Right atrium auricular region (tissue), 2 donors: ENCODE measurements around the gene WDR37. TPM values are rescaled to one million over a fixed set of nuclear protein-coding genes. Genes with fewer than 3 reads are reported as not detected.
"Not testable (repeated sequence)": the region's sequence is repeated elsewhere in the genome, so short reads cannot be mapped to it uniquely, and the experiment has no call there.

Experiments
- DNase-seq: peaks from one replicate; pipeline ENCODE4 v3.0.0-alpha.2; 2019; ENCODE audit warnings: low spot score
- H3K27ac ChIP-seq, 2 donors: fragments of 200-600 bp; sonication (generic); 1 replicate in 1 of 2; 2 replicates in 1 of 2; pipeline ENCODE4 v1.5.1; 2016 to 2019
- H3K27me3 ChIP-seq, 2 donors: fragments of 200-600 bp; sonication (generic); one replicate each; pipeline versions ENCODE4 v1.5.1 to v1.6.0; 2017 to 2019
- H3K36me3 ChIP-seq: fragments of 200-600 bp; sonication (generic); one replicate; pipeline ENCODE4 v1.5.1; 2016
- H3K4me1 ChIP-seq, 2 donors: fragments of 200-600 bp; sonication (generic); one replicate each; pipeline versions ENCODE4 v1.5.1 to v1.6.0; 2017 to 2019
- H3K4me3 ChIP-seq, 2 donors: fragments of 200-600 bp; sonication (generic); 1 replicate in 1 of 2; 2 replicates in 1 of 2; pipeline ENCODE4 v1.5.1; 2017 to 2019; ENCODE audit warnings: mild to moderate bottlenecking in 1 of 2, moderate library complexity in 1 of 2
- H3K9me3 ChIP-seq, 2 donors: fragments of 200-600 bp; sonication (generic); one replicate each; pipeline ENCODE4 v1.5.1; 2019
- total RNA-seq, 2 donors: library from RNA; depleted of rRNA; stranded (reverse); fragments of >200 nt; gene quantifications; one replicate each; pipeline ENCODE4 v1.1.0, GENCODE V29; 2016
- TF ChIP-seq, protein P1 (sequence below), 2 donors: fragments of 200-600 bp; sonication (generic); IDR thresholded peaks; one replicate each; pipeline ENCODE4 v1.5.1; 2019; ENCODE audit warnings: antibody characterized with exemption in 2 of 2

WDR37 gene
- total RNA-seq, 2 donors from 2014 or later = 19.4 to 20.2 TPM

DNA sequence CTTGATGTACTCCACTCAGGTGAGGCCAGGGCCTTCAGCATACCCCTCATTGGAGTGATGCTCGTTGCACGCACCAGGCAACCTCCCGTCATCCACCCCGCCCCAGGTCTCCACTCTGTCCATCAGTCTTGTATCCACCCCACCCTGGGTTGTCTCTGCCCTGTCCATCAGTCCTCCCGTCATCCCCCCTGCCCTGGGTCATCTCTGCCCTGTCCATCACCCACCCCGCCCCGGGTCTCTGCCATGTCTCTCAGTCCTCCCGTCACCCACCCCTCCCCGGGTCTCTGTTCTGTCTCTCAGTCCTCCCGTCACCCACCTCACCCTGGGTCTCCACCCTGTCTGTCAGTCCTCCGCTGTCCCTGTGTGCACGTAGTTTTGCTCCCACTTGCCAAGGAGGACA, 59.9 kb downstream of the WDR37 start:
- H3K27ac ChIP-seq = no peak overlapping the region
- TF ChIP-seq, protein P1, sequence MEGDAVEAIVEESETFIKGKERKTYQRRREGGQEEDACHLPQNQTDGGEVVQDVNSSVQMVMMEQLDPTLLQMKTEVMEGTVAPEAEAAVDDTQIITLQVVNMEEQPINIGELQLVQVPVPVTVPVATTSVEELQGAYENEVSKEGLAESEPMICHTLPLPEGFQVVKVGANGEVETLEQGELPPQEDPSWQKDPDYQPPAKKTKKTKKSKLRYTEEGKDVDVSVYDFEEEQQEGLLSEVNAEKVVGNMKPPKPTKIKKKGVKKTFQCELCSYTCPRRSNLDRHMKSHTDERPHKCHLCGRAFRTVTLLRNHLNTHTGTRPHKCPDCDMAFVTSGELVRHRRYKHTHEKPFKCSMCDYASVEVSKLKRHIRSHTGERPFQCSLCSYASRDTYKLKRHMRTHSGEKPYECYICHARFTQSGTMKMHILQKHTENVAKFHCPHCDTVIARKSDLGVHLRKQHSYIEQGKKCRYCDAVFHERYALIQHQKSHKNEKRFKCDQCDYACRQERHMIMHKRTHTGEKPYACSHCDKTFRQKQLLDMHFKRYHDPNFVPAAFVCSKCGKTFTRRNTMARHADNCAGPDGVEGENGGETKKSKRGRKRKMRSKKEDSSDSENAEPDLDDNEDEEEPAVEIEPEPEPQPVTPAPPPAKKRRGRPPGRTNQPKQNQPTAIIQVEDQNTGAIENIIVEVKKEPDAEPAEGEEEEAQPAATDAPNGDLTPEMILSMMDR (IDR thresholded peaks at IDR 0.05) = no peak
- peaks cover 58% of the 10 kb centered on the region for H3K36me3 ChIP-seq
- H3K4me3 ChIP-seq = no peak overlapping the region
- H3K27me3 ChIP-seq = no peaks in the 10 kb centered on the region
- H3K4me1 ChIP-seq = peaks cover 0 to 8% of the 10 kb centered on the region in 2 donors
- no peak for DNase-seq
- no peaks in the 10 kb centered on the region for H3K9me3 ChIP-seq

DNA sequence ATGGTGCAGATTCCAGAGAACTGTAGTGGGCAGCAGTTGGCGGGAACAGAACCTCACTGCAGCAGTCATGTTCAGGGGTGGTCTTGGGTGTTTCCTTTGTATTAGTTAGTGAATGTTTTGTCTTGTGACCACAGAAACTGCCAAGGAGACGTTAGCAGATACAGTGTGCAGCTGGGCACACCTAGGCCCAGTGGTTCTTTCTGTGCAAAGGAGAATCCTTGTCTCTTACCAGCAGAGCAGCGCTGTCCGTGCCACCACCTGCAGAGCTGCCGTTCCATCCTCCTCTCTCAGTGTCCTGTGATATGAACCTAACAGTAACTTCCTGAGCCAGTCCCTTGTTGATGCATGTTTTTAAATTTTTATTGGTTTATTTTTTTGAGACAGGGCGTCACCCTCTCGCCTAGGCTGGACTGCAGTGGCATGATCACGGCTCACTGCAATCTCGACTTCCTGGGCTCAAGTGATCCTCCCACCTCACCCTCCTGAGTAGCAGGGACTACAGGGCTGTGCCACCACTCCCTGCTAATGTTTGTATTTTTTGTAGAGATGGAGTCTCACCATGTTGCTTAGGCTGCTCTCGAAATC, 60.6 kb downstream of the WDR37 start:
- peaks cover 0 to 8% of the 10 kb centered on the region in 2 donors for H3K4me1 ChIP-seq
- DNase-seq = no peak
- TF ChIP-seq, protein P1 (IDR thresholded peaks at IDR 0.05) = no peak
- no peak overlapping the region for H3K27ac ChIP-seq
- H3K4me3 ChIP-seq = no peak overlapping the region
- H3K36me3 ChIP-seq = peaks cover 65% of the 10 kb centered on the region
- no peaks in the 10 kb centered on the region for H3K9me3 ChIP-seq
- no peaks in the 10 kb centered on the region for H3K27me3 ChIP-seq

DNA sequence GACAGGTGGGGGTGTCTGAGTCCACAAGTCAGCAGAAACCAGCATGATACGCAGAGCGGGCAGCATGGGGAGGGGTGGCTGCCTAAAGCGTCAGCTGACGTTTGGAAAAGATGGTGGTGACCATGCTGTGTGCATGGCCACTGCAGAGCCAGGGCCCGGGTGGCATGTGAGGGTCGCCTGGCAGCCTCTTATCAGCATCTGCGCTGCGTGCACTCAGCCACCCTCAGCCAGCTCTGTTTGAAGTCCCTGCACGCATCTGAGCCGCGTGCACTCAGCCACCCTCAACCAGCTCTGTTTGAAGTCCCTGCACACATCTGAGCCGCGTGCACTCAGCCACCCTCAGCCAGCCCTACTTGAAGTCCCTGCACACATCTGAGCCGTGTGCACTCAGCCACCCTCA, 61.5 kb downstream of the WDR37 start:
- H3K27me3 ChIP-seq = no peaks in the 10 kb centered on the region
- no peaks in the 10 kb centered on the region for H3K9me3 ChIP-seq
- H3K4me3 ChIP-seq = no peak overlapping the region
- TF ChIP-seq, protein P1 (IDR thresholded peaks at IDR 0.05) = no peak
- no peak for DNase-seq
- peaks cover 0 to 8% of the 10 kb centered on the region in 2 donors for H3K4me1 ChIP-seq
- no peak overlapping the region for H3K27ac ChIP-seq
- H3K36me3 ChIP-seq = peaks cover 63% of the 10 kb centered on the region

DNA sequence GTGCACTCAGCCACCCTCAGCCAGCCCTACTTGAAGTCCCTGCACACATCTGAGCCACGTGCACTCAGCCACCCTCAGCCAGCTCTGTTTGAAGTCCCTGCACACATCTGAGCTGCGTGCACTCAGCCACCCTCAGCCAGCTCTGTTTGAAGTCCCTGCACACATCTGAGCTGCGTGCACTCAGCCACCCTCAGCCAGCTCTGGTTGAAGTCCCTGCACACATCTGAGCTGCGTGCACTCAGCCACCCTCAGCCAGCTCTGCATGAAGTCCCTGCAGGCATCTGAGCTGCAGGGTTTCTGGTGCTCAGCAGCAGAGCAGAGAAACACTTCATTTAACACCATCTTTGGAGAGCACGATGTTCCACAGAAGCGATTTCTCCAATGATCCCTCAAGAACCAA, 62.1 kb downstream of the WDR37 start:
- H3K27ac ChIP-seq, H3K4me3 ChIP-seq, H3K9me3 ChIP-seq, H3K4me1 ChIP-seq, DNase-seq, H3K27me3 ChIP-seq: not testable (repeated sequence)
- H3K36me3 ChIP-seq = peaks cover 57% of the 10 kb centered on the region

DNA sequence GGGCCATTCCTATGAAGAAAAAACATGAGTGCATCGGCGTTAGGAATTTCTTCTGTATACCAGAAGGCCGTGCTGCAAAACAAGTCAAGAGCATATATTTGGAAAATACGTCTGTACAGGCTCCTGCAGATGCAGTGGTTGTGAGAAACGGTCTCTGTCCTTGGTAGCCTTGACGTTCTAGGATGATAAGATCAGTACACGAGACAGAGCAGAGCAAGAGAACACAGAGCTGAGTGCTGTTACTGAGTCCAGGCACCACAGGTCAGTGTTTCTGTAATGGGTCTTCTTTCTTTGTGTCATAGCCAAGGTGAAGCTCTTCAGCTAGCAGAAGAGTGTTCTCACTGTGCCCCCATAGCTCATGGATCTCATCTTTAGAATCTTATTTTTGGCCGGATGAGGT, 62.8 kb downstream of the WDR37 start:
- TF ChIP-seq, protein P1 (IDR thresholded peaks at IDR 0.05) = no peak
- Histone ChIP-seq H3K4me1 (peaks cover 0 to 8% of the 10 kb centered on the region in 2 donors), H3K27ac (no peak overlapping the region), H3K36me3 (peaks cover 56% of the 10 kb centered on the region), H3K4me3 (no peak overlapping the region), H3K27me3 (no peaks in the 10 kb centered on the region), H3K9me3 (no peaks in the 10 kb centered on the region)
- no peak for DNase-seq

DNA sequence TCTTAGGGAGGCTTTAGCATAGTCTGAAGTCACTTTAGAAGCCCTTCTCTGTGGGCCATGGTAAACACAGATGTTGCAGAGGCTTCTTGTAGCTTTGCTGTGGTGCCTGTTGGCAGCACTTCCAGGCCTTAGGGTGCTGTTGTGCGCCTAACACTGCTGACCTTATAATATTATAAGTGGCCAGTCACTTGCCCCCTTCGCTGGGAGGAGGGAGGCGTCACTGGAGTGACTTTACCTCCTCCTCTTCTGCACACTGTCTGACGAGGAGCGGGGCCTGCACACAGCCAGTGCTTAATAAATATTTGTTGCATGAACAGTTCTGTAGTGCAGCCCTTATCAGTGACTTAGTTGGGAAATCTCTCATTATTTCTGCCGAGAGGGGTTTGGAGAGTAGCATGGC, 63.3 kb downstream of the WDR37 start:
- Histone ChIP-seq H3K36me3 (peaks cover 61% of the 10 kb centered on the region), H3K27me3 (no peaks in the 10 kb centered on the region), H3K27ac (no peak overlapping the region), H3K9me3 (no peaks in the 10 kb centered on the region), H3K4me1 (peaks cover 0 to 6% of the 10 kb centered on the region in 2 donors), H3K4me3 (no peak overlapping the region)
- DNase-seq = peak; percentile 34
- TF ChIP-seq, protein P1 (IDR thresholded peaks at IDR 0.05) = no peak
